ENCODE data around the gene MLEC.
A peak's percentile ranks its signal among the peaks of the same experiment; 100 is the strongest.

DNA sequence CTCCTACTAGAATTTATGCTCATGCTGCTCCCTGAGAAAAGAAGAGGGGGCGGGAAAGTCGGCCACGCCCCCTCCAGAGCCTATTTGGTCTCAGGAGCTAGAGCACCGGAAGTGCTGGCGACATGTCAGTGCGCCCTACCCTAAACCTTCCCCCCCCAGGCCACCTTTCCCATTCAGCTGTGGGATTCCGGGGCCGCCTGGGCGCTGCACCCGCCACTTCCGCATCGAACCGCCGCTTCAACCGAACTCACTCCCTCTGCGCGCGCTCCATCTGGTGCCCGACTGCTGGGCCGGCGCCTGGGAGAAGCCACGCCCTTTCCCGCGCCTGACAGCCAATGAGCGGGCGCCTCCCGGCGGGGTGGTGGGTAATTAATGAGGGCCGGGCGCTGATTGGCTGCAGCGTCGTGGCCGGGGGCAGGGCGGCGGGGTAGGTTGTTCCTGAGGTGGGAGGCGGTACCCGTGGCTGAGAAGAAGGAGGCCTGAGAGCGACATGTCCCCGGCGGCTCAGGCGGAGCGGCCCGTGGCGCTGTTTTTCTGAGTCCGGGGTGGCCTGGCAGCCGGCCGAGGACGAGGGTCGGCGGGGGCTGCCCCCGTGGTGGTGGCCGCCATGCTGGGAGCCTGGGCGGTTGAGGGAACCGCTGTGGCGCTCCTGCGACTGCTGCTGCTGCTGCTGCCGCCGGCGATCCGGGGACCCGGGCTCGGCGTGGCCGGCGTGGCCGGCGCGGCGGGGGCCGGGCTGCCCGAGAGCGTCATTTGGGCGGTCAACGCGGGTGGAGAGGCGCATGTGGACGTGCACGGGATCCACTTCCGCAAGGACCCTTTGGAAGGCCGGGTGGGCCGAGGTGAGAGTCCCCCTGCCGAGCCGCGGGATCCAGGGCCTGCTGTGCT is at the start of gene MLEC:
- TF ChIP-seq POLR2AphosphoS5 (IDR thresholded peaks at IDR 0.05; ENCODE audit: low read depth, low read length): 0 out of 2 replicates have a peak, but pooled peaks have one; percentile 47
- peak; percentile 83; the same call in 1 of the 2 replicates for TF ChIP-seq POLR2A (IDR thresholded peaks at IDR 0.05; ENCODE audit: low read depth, low read length)
